ENCODE measurements around the gene SMAD9.
"Not testable (repeated sequence)": the region's sequence is repeated elsewhere in the genome, so short reads cannot be mapped to it uniquely, and the experiment has no call there.

The SMAD9 gene

GRCh38 chr13:36910545-36910944, 9.5 kb downstream of the SMAD9 start:
- no peak for DNase-seq

- DNase-seq = no peak
Measured at GRCh38 chr13:36907821-36908220, 12.2 kb downstream of the SMAD9 start.

GRCh38 chr13:36907266-36907665, 12.8 kb downstream of the SMAD9 start:
- no peak for DNase-seq

- DNase-seq = no peak
Measured at GRCh38 chr13:36905944-36906343, 14.1 kb downstream of the SMAD9 start.

- no peak for DNase-seq
Measured at GRCh38 chr13:36903925-36904595, 16.0 kb downstream of the SMAD9 start.

- DNase-seq = no peak
Measured at GRCh38 chr13:36897054-36897616, 22.9 kb downstream of the SMAD9 start.

- DNase-seq = no peak
Measured at GRCh38 chr13:36891752-36892151, 28.3 kb downstream of the SMAD9 start.

- no peak for DNase-seq
Measured at GRCh38 chr13:36888645-36889044, 31.4 kb downstream of the SMAD9 start.

GRCh38 chr13:36887758-36888521, 32.1 kb downstream of the SMAD9 start:
- no peak for DNase-seq

- no peak for DNase-seq
Measured at GRCh38 chr13:36885901-36886300, 34.1 kb downstream of the SMAD9 start.

GRCh38 chr13:36884235-36884634, 35.8 kb downstream of the SMAD9 start:
- DNase-seq = no peak

- DNase-seq = no peak
Measured at GRCh38 chr13:36883824-36884223, 36.2 kb downstream of the SMAD9 start.

- DNase-seq = not testable (repeated sequence)
Measured at GRCh38 chr13:36883392-36883791, 36.6 kb downstream of the SMAD9 start.

GRCh38 chr13:36882829-36883390, 37.1 kb downstream of the SMAD9 start:
- no peak for DNase-seq

- no peak for DNase-seq
Measured at GRCh38 chr13:36880961-36881360, 39.1 kb downstream of the SMAD9 start.

- no peak for DNase-seq
Measured at GRCh38 chr13:36879218-36879938, 40.7 kb downstream of the SMAD9 start.

GRCh38 chr13:36875961-36876360, 44.1 kb downstream of the SMAD9 start:
- no peak for DNase-seq

GRCh38 chr13:36875431-36875830, 44.6 kb downstream of the SMAD9 start:
- DNase-seq = no peak

- no peak for DNase-seq
Measured at GRCh38 chr13:36872621-36873020, 47.4 kb downstream of the SMAD9 start.

GRCh38 chr13:36870050-36870692, 49.9 kb downstream of the SMAD9 start:
- DNase-seq = no peak

GRCh38 chr13:36866232-36866631, 53.8 kb downstream of the SMAD9 start:
- DNase-seq = no peak

- no peak for DNase-seq
Measured at GRCh38 chr13:36865265-36865664, 54.8 kb downstream of the SMAD9 start.

GRCh38 chr13:36862722-36863121, 57.3 kb downstream of the SMAD9 start:
- DNase-seq = no peak
